ENCODE measurements around the gene ZNF664. TPM values are rescaled to one million over a fixed set of nuclear protein-coding genes. Genes with fewer than 3 reads are reported as not detected.
"Not testable (repeated sequence)": the region's sequence is repeated elsewhere in the genome, so short reads cannot be mapped to it uniquely, and the experiment has no call there.

ZNF664 gene
- total RNA-seq, 1 experiment from 2014 or later, result 87.6 TPM

DNA sequence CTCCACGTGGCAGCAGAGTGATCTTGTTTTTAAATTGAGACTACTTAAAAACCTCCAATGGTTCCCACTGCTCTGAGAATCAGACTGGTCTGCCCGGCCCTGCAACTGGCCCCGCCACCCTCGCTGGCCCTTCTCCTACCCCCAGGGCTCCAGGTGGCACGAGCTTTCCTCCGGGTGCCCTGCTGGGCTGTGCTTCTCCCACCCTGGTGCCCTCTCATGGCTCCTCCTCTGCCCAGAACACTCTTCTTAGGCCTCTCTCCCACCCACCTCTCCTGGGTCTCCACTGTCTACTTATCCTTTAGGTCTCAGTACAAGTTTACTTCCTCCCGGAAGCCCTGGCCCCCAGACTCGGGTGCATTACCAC, 26.9 kb upstream of the ZNF664 start:
- H3F3A ChIP-seq (ENCODE audit: insufficient read depth, low read depth), result no peaks in the 10 kb centered on the region
- POLR2A ChIA-PET (ENCODE audit: unreplicated experiment), result no interaction called here
- no peaks in the 10 kb centered on the region for H3K9me2 ChIP-seq (ENCODE audit: insufficient read depth)
- CTCF ChIA-PET, result interaction anchor here (0.5 kb wide), 1 partner anchor 18 kb away, joined by 5 read pairs; no protein-coding TSS in a partner anchor
- no TSS peak for BruUV-seq (replicated peaks)
- intact Hi-C loops (cut with micrococcal nuclease; ENCODE audit: unreplicated experiment), result no loop called here
- no peaks in the 10 kb centered on the region for H3K36me3 ChIP-seq (ENCODE audit: low read depth)
- no peak overlapping the region for H3K27ac ChIP-seq
- no peak for DNase-seq
- H4K20me1 ChIP-seq (ENCODE audit: insufficient read depth), result no peaks in the 10 kb centered on the region
- H3K79me2 ChIP-seq (ENCODE audit: low read depth), result no peaks in the 10 kb centered on the region
- no peaks in the 10 kb centered on the region for H3K4me1 ChIP-seq (replicated peaks; ENCODE audit: insufficient read depth)
- TF ChIP-seq, protein P1, sequence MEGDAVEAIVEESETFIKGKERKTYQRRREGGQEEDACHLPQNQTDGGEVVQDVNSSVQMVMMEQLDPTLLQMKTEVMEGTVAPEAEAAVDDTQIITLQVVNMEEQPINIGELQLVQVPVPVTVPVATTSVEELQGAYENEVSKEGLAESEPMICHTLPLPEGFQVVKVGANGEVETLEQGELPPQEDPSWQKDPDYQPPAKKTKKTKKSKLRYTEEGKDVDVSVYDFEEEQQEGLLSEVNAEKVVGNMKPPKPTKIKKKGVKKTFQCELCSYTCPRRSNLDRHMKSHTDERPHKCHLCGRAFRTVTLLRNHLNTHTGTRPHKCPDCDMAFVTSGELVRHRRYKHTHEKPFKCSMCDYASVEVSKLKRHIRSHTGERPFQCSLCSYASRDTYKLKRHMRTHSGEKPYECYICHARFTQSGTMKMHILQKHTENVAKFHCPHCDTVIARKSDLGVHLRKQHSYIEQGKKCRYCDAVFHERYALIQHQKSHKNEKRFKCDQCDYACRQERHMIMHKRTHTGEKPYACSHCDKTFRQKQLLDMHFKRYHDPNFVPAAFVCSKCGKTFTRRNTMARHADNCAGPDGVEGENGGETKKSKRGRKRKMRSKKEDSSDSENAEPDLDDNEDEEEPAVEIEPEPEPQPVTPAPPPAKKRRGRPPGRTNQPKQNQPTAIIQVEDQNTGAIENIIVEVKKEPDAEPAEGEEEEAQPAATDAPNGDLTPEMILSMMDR (conservative IDR thresholded peaks at IDR 0.05), result no peak
- TF ChIP-seq EZH2 (IDR thresholded peaks at IDR 0.05; ENCODE audit: low read depth), result no peak
- H3K27me3 ChIP-seq (ENCODE audit: insufficient read depth, low read depth), result no peaks in the 10 kb centered on the region
- H3K4me3 ChIP-seq, result no peak overlapping the region
- no peak overlapping the region for H3K4me2 ChIP-seq
- H3K9me3 ChIP-seq (ENCODE audit: insufficient read depth, low read depth), result no peaks in the 10 kb centered on the region; the same call in 1 of the 2 replicates
- H2AFZ ChIP-seq, result no peak overlapping the region

DNA sequence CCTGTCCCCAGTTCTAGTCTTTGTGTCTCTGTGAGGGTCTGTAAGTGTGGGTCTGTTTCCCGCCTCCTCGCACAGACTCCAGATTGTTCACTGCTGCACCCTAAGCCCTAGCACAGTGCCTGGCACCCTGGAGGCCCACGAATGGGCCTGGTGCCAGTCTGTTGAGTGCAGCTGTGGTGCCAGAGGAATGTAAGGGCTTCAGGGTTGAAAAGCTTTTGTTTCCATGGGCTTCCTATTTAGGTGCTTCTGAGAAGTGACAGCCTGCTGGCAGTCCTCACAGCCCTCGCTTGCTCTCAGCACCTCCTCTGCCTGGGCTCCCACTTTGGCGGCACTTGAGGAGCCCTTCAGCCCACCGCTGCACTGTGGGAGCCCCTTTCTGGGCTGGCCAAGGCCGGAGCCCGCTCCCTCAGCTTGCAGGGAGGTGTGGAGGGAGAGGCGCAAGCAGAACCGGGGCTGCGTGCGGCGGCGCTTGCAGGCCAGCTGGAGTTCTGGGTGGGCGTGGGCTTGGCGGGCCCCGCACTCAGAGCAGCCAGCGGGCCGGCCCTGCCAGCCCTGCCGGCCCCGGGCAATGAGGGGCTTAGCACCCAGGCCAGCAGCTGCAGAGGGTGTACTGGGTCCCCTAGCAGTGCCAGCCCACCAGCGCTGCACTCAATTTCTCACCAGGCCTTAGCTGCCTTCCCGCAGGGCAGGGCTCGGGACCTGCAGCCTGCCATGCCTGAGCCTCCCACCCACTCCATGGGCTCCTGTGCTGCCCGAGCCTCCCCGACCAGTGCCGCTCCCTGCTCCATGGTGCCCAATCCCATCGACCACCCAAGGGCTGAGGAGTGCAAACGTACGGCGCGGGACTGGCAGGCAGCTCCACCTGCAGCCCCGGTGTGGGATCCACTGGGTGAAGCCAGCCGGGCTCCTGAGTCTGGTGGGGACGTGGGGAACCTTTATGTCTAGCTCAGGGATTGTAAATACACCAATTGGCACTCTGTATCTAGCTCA, 26.2 kb upstream of the ZNF664 start:
- H3K79me2 ChIP-seq (ENCODE audit: low read depth); H3K4me2 ChIP-seq; H3K9me2 ChIP-seq (ENCODE audit: insufficient read depth); BruUV-seq (replicated peaks); H2AFZ ChIP-seq; intact Hi-C loops (cut with micrococcal nuclease; ENCODE audit: unreplicated experiment); DNase-seq; H3K36me3 ChIP-seq (ENCODE audit: low read depth); H3K27ac ChIP-seq; H3K9me3 ChIP-seq (ENCODE audit: insufficient read depth, low read depth); H3K4me1 ChIP-seq (replicated peaks; ENCODE audit: insufficient read depth); CTCF ChIA-PET; POLR2A ChIA-PET (ENCODE audit: unreplicated experiment); H3K27me3 ChIP-seq (ENCODE audit: insufficient read depth, low read depth); H3F3A ChIP-seq (ENCODE audit: insufficient read depth, low read depth); H4K20me1 ChIP-seq (ENCODE audit: insufficient read depth); H3K4me3 ChIP-seq: not testable (repeated sequence)

DNA sequence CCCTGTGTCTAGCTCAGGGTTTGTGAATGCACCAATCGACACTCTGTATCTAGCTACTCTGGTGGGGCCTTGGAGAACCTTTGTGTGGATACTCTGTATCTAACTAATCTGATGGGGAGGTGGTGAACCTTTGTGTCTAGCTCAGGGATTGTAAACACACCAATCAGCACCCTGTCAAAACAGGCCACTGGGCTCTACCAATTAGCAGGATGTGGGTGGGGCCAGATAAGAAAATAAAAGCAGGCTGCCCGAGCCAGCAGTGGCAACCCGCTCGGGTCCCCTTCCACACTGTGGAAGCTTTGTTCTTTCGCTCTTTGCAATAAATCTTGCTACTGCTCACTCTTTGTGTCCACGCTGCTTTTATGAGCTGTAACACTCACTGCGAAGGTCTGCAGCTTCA, 25.5 kb upstream of the ZNF664 start:
- H3K36me3 ChIP-seq (ENCODE audit: low read depth); POLR2A ChIA-PET (ENCODE audit: unreplicated experiment); H3K9me2 ChIP-seq (ENCODE audit: insufficient read depth); H3K4me1 ChIP-seq (replicated peaks; ENCODE audit: insufficient read depth); H3K4me3 ChIP-seq; H4K20me1 ChIP-seq (ENCODE audit: insufficient read depth); BruUV-seq (replicated peaks); CTCF ChIA-PET; DNase-seq; H3F3A ChIP-seq (ENCODE audit: insufficient read depth, low read depth); H3K79me2 ChIP-seq (ENCODE audit: low read depth); intact Hi-C loops (cut with micrococcal nuclease; ENCODE audit: unreplicated experiment); H2AFZ ChIP-seq; H3K9me3 ChIP-seq (ENCODE audit: insufficient read depth, low read depth); H3K27me3 ChIP-seq (ENCODE audit: insufficient read depth, low read depth); H3K27ac ChIP-seq; H3K4me2 ChIP-seq: not testable (repeated sequence)

DNA sequence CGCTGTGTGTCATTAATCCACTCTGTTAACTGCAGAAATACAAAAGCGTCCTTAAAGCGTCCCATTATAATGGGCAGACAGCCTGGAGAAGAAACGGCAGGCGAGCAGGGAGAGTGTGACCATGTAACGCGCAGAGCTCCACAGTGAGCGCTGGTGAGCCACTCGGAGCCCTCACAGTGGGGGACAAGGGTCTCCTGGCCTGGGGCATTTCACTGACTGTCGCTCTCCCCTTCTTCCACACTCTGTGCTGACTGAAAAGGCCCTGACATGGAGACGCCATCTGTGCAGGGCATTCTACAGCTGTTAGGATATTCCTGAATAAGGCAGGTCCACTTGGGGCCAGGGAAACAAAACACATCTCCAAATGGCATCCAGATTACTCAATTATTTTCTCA, 24.6 kb upstream of the ZNF664 start:
- no peak overlapping the region for H3K27ac ChIP-seq
- intact Hi-C loops (cut with micrococcal nuclease; ENCODE audit: unreplicated experiment), result no loop called here
- H2AFZ ChIP-seq, result no peak overlapping the region
- DNase-seq, result no peak
- no peak overlapping the region for H3K4me3 ChIP-seq
- H4K20me1 ChIP-seq (ENCODE audit: insufficient read depth), result no peaks in the 10 kb centered on the region
- H3K4me2 ChIP-seq, result no peak overlapping the region
- H3F3A ChIP-seq (ENCODE audit: insufficient read depth, low read depth), result no peaks in the 10 kb centered on the region
- H3K36me3 ChIP-seq (ENCODE audit: low read depth), result no peaks in the 10 kb centered on the region
- H3K79me2 ChIP-seq (ENCODE audit: low read depth), result no peaks in the 10 kb centered on the region
- BruUV-seq (replicated peaks), result no TSS peak
- H3K27me3 ChIP-seq (ENCODE audit: insufficient read depth, low read depth), result no peaks in the 10 kb centered on the region
- no peaks in the 10 kb centered on the region for H3K4me1 ChIP-seq (replicated peaks; ENCODE audit: insufficient read depth)
- H3K9me3 ChIP-seq (ENCODE audit: insufficient read depth, low read depth), result no peaks in the 10 kb centered on the region
- ChIA-PET CTCF (no interaction called here), POLR2A (ENCODE audit: unreplicated experiment) (no interaction called here)
- no peaks in the 10 kb centered on the region for H3K9me2 ChIP-seq (ENCODE audit: insufficient read depth)
- TF ChIP-seq, protein P1 (conservative IDR thresholded peaks at IDR 0.05), result no peak
- TF ChIP-seq EZH2 (IDR thresholded peaks at IDR 0.05; ENCODE audit: low read depth), result no peak
